ENCODE results near the gene SCN9A. TPM values are rescaled to one million over a fixed set of nuclear protein-coding genes. Genes with fewer than 3 reads are reported as not detected.

The SCN9A gene
- total and polyA plus RNA-seq, 2 of the 4 experiments (the other 2 are of a cell fraction), result 40.1 to 135 TPM

DNA sequence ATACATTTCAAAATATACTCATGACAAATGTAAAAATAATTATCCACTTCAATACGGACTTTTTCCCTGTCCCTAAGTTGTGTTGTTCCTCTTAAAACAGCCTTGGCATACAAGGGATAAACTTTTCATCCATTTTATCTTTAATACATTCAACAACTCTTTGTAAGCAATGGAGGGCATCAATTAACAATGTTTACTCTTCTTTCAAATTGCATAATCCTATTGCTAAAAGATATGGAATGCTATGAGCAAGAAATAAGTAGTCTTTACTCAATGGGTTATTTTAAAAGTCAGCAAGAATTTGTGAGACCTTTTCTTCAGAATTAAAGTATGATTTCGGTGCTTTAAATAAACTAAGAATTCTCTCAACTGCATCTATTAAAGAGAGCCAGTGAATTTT is 41.9 kb downstream of the SCN9A start:
- H2BK5ac ChIP-seq (ENCODE audit: low read depth, low read length, poor library complexity, severe bottlenecking), result peak overlapping the region; percentile 66
- TF ChIP-seq RAD21 (IDR thresholded peaks at IDR 0.05; ENCODE audit: low read length) (no peak), MAFK (IDR thresholded peaks at IDR 0.05; ENCODE audit: low read depth, low read length) (0 out of 2 replicates have a peak, but pooled peaks have one; percentile 10), RCOR1 (IDR thresholded peaks at IDR 0.05; ENCODE audit: insufficient replicate concordance, low read length) (no peak), USF2 (IDR thresholded peaks at IDR 0.05; ENCODE audit: low read depth, low read length) (no peak), MAZ (IDR thresholded peaks at IDR 0.05; ENCODE audit: borderline replicate concordance, low read depth, low read length) (no peak), NFE2L2 (IDR thresholded peaks at IDR 0.05; ENCODE audit: low read depth, low read length) (no peak), SMC3 (IDR thresholded peaks at IDR 0.05; ENCODE audit: low read depth, low read length) (no peak), CHD1 (IDR thresholded peaks at IDR 0.05; ENCODE audit: low read depth, low read length) (no peak), CTCF (conservative IDR thresholded peaks at IDR 0.05; ENCODE audit: low read depth, low read length) (no peak), RFX5 (IDR thresholded peaks at IDR 0.05; ENCODE audit: low read depth, low read length) (no peak), CEBPB (IDR thresholded peaks at IDR 0.05; ENCODE audit: low read depth, low read length) (peak; percentile 90)
- peak; percentile 53 for ATAC-seq (ENCODE audit: low read depth)
- no TSS peak for BruUV-seq (replicated peaks)
- H3K36me3 ChIP-seq (ENCODE audit: control insufficient read depth, insufficient read depth, low read length), result no peaks in the 10 kb centered on the region
- no peak overlapping the region for H3K9ac ChIP-seq (ENCODE audit: low read depth, low read length)
- H3K14ac ChIP-seq (replicated peaks; ENCODE audit: low read depth, low read length), result no peak overlapping the region
- H2AK9ac ChIP-seq (replicated peaks; ENCODE audit: low read depth, low read length, poor library complexity), result no peak overlapping the region
- H3K79me1 ChIP-seq (ENCODE audit: low read depth in 1 of 2, low read length in 2 of 2), result peaks cover 20 to 34% of the 10 kb centered on the region in 2 experiments
- no peak overlapping the region for H2AK5ac ChIP-seq (ENCODE audit: low read depth, low read length)
- H4K91ac ChIP-seq (ENCODE audit: insufficient read depth, low read depth, low read length), result no peak overlapping the region
- no peak overlapping the region for H2BK120ac ChIP-seq (ENCODE audit: low read depth, low read length)
- no peak overlapping the region for H3K4me2 ChIP-seq (ENCODE audit: low read depth, low read length)
- peaks cover 6% of the 10 kb centered on the region for H3K4me1 ChIP-seq (ENCODE audit: control insufficient read depth, insufficient read depth, low read length)
- H4K8ac ChIP-seq (ENCODE audit: low read depth in 2 of 2, low read length in 2 of 2), result no peak overlapping the region
- no peak overlapping the region for H3K56ac ChIP-seq (ENCODE audit: extremely low read depth, insufficient read depth, low read length)
- H4K20me1 ChIP-seq (ENCODE audit: insufficient read depth, low read length), result no peaks in the 10 kb centered on the region
- H3K23ac ChIP-seq (ENCODE audit: low read depth, low read length), result no peak overlapping the region
- H3K27me3 ChIP-seq (ENCODE audit: control insufficient read depth, insufficient read depth, low read length), result no peaks in the 10 kb centered on the region
- no peak overlapping the region for H2AFZ ChIP-seq (replicated peaks; ENCODE audit: low read length, poor library complexity)
- H3K4me3 ChIP-seq (ENCODE audit: insufficient read depth, low read depth, low read length), result no peak overlapping the region
- in situ Hi-C loops (cut with MboI; ENCODE audit: low sequenced_read_pairs) (no loop called here), dilution Hi-C loops (cut with HindIII; ENCODE audit: low sequenced_read_pairs, unreplicated experiment) (no loop called here), intact Hi-C loops (cut with micrococcal nuclease) (no loop called here)
- ChIA-PET POLR2A (ENCODE audit: unreplicated experiment) (no interaction called here), CTCF (no interaction called here)
- H3K9me1 ChIP-seq (ENCODE audit: insufficient read depth, low read length), result no peaks in the 10 kb centered on the region
- DNase-seq, result peak; percentile 49
- H4K5ac ChIP-seq (ENCODE audit: low read depth, low read length), result no peak overlapping the region
- no peaks in the 10 kb centered on the region for H3K9me3 ChIP-seq (ENCODE audit: control insufficient read depth, insufficient read depth, low read length)
- H3K18ac ChIP-seq (ENCODE audit: low read depth, low read length), result no peak overlapping the region
- H2BK20ac ChIP-seq (ENCODE audit: low read depth, low read length), result no peak overlapping the region
- no peak overlapping the region for H3K27ac ChIP-seq (ENCODE audit: insufficient read depth, low read length)
- no peak overlapping the region for H2BK15ac ChIP-seq (ENCODE audit: low read depth, low read length)
- WGBS, 2 experiments (ENCODE audit: extremely low coverage in 2 of 2, insufficient read length in 1 of 2), result no CpG with 5 or more reads among the region's 2 CpGs
- no peak overlapping the region for H3K4ac ChIP-seq (ENCODE audit: low read depth, low read length)
